Subcutaneous abdominal adipose tissue (tissue), 5 donors: ENCODE results near the gene PAPLN.

Experiments used
- H3K27ac ChIP-seq: one replicate; pipeline ENCODE4 v1.7.0; 2013; ENCODE audit warnings: low read depth, mild to moderate bottlenecking, inconsistent platforms, low read length, moderate library complexity
- H3K27me3 ChIP-seq, 5 donors: one replicate each; pipeline ENCODE4 v1.7.0; 2013; ENCODE audit warnings: low read length in 5 of 5, inconsistent platforms in 1 of 5; ENCODE audit not compliant: control insufficient read depth in 5 of 5, insufficient read depth in 4 of 5
- H3K36me3 ChIP-seq, 5 donors: one replicate each; pipeline ENCODE4 v1.7.0; 2013; ENCODE audit warnings: low read length in 5 of 5; ENCODE audit not compliant: control insufficient read depth in 5 of 5, insufficient read depth in 5 of 5
- H3K4me1 ChIP-seq, 5 donors: one replicate each; pipeline ENCODE4 v1.7.0; 2013; ENCODE audit warnings: low read length in 5 of 5, mild to moderate bottlenecking in 3 of 5, moderate library complexity in 1 of 5; ENCODE audit not compliant: control insufficient read depth in 5 of 5, insufficient read depth in 5 of 5
- H3K4me3 ChIP-seq, 5 donors: one replicate each; pipeline ENCODE4 v1.7.0; 2013; ENCODE audit warnings: low read length in 5 of 5, low read depth in 1 of 5
- H3K9ac ChIP-seq, 5 donors: one replicate each; pipeline ENCODE4 v1.7.0; 2013; ENCODE audit warnings: low read length in 5 of 5, mild to moderate bottlenecking in 4 of 5, moderate library complexity in 3 of 5
- H3K9me3 ChIP-seq, 5 donors: one replicate each; pipeline ENCODE4 v1.7.0; 2013; ENCODE audit warnings: low read length in 5 of 5; ENCODE audit not compliant: control insufficient read depth in 5 of 5
- donor health status: healthy.
- donor health status: healthy.
- donor health status: healthy.
- donor health status: healthy.
- donor health status: healthy.

The PAPLN gene

GRCh38 chr14:73208846-73209245 is 28.5 kb upstream of the PAPLN start:
- Histone ChIP-seq H3K9ac (no peak overlapping the region), H3K9me3 (no peaks in the 10 kb centered on the region), H3K27ac (no peak overlapping the region), H3K36me3 (peaks cover 35 to 69% (median 59%) of the 10 kb centered on the region in 5 donors), H3K27me3 (no peaks in the 10 kb centered on the region), H3K4me1 (no peaks in the 10 kb centered on the region), H3K4me3 (no peak overlapping the region)

GRCh38 chr14:73209953-73210352 is 27.4 kb upstream of the PAPLN start:
- Histone ChIP-seq H3K9me3 (no peaks in the 10 kb centered on the region), H3K9ac (no peak overlapping the region), H3K27ac (no peak overlapping the region), H3K4me3 (no peak overlapping the region), H3K4me1 (no peaks in the 10 kb centered on the region), H3K27me3 (no peaks in the 10 kb centered on the region), H3K36me3 (peaks cover 39 to 73% (median 61%) of the 10 kb centered on the region in 5 donors)

- Histone ChIP-seq H3K4me1 (no peaks in the 10 kb centered on the region), H3K27ac (no peak overlapping the region), H3K4me3 (no peak overlapping the region), H3K36me3 (peaks cover 30 to 70% (median 63%) of the 10 kb centered on the region in 5 donors), H3K9me3 (no peaks in the 10 kb centered on the region), H3K9ac (no peak overlapping the region), H3K27me3 (no peaks in the 10 kb centered on the region)
Measured at GRCh38 chr14:73211251-73212040, 25.9 kb upstream of the PAPLN start.

GRCh38 chr14:73216030-73216429 is 21.3 kb upstream of the PAPLN start:
- Histone ChIP-seq H3K27me3 (no peaks in the 10 kb centered on the region), H3K9ac (no peak overlapping the region), H3K36me3 (peaks cover 41 to 74% (median 61%) of the 10 kb centered on the region in 5 donors), H3K27ac (no peak overlapping the region), H3K4me1 (peaks cover 0 to 6% (median 0%) of the 10 kb centered on the region in 5 donors), H3K9me3 (no peaks in the 10 kb centered on the region), H3K4me3 (no peak overlapping the region)

GRCh38 chr14:73217411-73217810 is 19.9 kb upstream of the PAPLN start:
- Histone ChIP-seq H3K4me1 (peaks cover 0 to 6% (median 0%) of the 10 kb centered on the region in 5 donors), H3K36me3 (peaks cover 43 to 72% (median 58%) of the 10 kb centered on the region in 5 donors), H3K9me3 (no peaks in the 10 kb centered on the region), H3K27me3 (no peaks in the 10 kb centered on the region), H3K4me3 (no peak overlapping the region), H3K27ac (peak overlapping the region; percentile 40), H3K9ac (no peak overlapping the region)

- H3K27ac ChIP-seq, result no peak overlapping the region
- no peaks in the 10 kb centered on the region for H3K27me3 ChIP-seq
- H3K4me3 ChIP-seq, result no peak overlapping the region
- H3K9ac ChIP-seq, result no peak overlapping the region
- peaks cover 24 to 59% (median 50%) of the 10 kb centered on the region in 5 donors for H3K36me3 ChIP-seq
- H3K9me3 ChIP-seq, result no peaks in the 10 kb centered on the region
- peaks cover 2 to 14% (median 7%) of the 10 kb centered on the region in 5 donors for H3K4me1 ChIP-seq
Measured at GRCh38 chr14:73220061-73220460, 17.2 kb upstream of the PAPLN start.

GRCh38 chr14:73220634-73221033 is 16.7 kb upstream of the PAPLN start:
- H3K27ac ChIP-seq, result no peak overlapping the region
- peaks cover 24 to 59% (median 45%) of the 10 kb centered on the region in 5 donors for H3K36me3 ChIP-seq
- H3K4me1 ChIP-seq, result peaks cover 2 to 14% (median 7%) of the 10 kb centered on the region in 5 donors
- no peak overlapping the region for H3K4me3 ChIP-seq
- H3K9me3 ChIP-seq, result no peaks in the 10 kb centered on the region
- no peaks in the 10 kb centered on the region for H3K27me3 ChIP-seq
- H3K9ac ChIP-seq, result no peak overlapping the region

- H3K9ac ChIP-seq, result no peak overlapping the region
- no peaks in the 10 kb centered on the region for H3K27me3 ChIP-seq
- H3K4me1 ChIP-seq, result peaks cover 2 to 14% (median 7%) of the 10 kb centered on the region in 5 donors
- no peaks in the 10 kb centered on the region for H3K9me3 ChIP-seq
- no peak overlapping the region for H3K27ac ChIP-seq
- H3K4me3 ChIP-seq, result no peak overlapping the region
- peaks cover 22 to 53% (median 43%) of the 10 kb centered on the region in 5 donors for H3K36me3 ChIP-seq
Measured at GRCh38 chr14:73221945-73222344, 15.4 kb upstream of the PAPLN start.

- Histone ChIP-seq H3K4me1 (peaks cover 2 to 12% (median 10%) of the 10 kb centered on the region in 5 donors), H3K9me3 (no peaks in the 10 kb centered on the region), H3K36me3 (peaks cover 17 to 44% (median 35%) of the 10 kb centered on the region in 5 donors), H3K4me3 (peak overlapping the region in 2 of 5 donors; percentile 7 to 32), H3K27me3 (no peaks in the 10 kb centered on the region), H3K9ac (peak overlapping the region in 1 of 5 donors; percentile 41), H3K27ac (peak overlapping the region; percentile 43)
Measured at GRCh38 chr14:73223049-73223448, 14.3 kb upstream of the PAPLN start.

GRCh38 chr14:73225496-73225895 is 11.8 kb upstream of the PAPLN start:
- Histone ChIP-seq H3K4me1 (peaks cover 2 to 20% (median 17%) of the 10 kb centered on the region in 5 donors), H3K27me3 (no peaks in the 10 kb centered on the region), H3K36me3 (peaks cover 4 to 23% (median 13%) of the 10 kb centered on the region in 5 donors), H3K27ac (no peak overlapping the region), H3K9ac (no peak overlapping the region), H3K4me3 (no peak overlapping the region), H3K9me3 (no peaks in the 10 kb centered on the region)
